HG03565 (cell line): ENCODE results near the gene CRMP1.
"Not testable (repeated sequence)": the region's sequence is repeated elsewhere in the genome, so short reads cannot be mapped to it uniquely, and the experiment has no call there.

Experiments used
- ATAC-seq: cut with Tn5 transposase; IDR thresholded peaks from one replicate; pipeline ENCODE4 v1.9.1; 2021; ENCODE audit warnings: mild to moderate bottlenecking, moderate library complexity; ENCODE audit not compliant: unreplicated experiment

CRMP1 gene

GRCh38 chr4:5863461-5864113 lies 29.3 kb downstream of the CRMP1 start:
- no peak for ATAC-seq

GRCh38 chr4:5858020-5858769 lies 34.7 kb downstream of the CRMP1 start:
- ATAC-seq: no peak

GRCh38 chr4:5857199-5857598 lies 35.7 kb downstream of the CRMP1 start:
- ATAC-seq: no peak

GRCh38 chr4:5856362-5856761 lies 36.5 kb downstream of the CRMP1 start:
- ATAC-seq: not testable (repeated sequence)

GRCh38 chr4:5854929-5855328 lies 38.0 kb downstream of the CRMP1 start:
- no peak for ATAC-seq

- ATAC-seq: no peak
Measured at GRCh38 chr4:5852523-5853202, 40.2 kb downstream of the CRMP1 start.

- ATAC-seq: no peak
Measured at GRCh38 chr4:5851637-5852301, 41.1 kb downstream of the CRMP1 start.

GRCh38 chr4:5845035-5845905 lies 47.6 kb downstream of the CRMP1 start:
- no peak for ATAC-seq

GRCh38 chr4:5843573-5844530 lies 49.0 kb downstream of the CRMP1 start:
- ATAC-seq: no peak

- no peak for ATAC-seq
Measured at GRCh38 chr4:5842456-5842855, 50.4 kb downstream of the CRMP1 start.

GRCh38 chr4:5839751-5840674 lies 52.9 kb downstream of the CRMP1 start:
- no peak for ATAC-seq

- no peak for ATAC-seq
Measured at GRCh38 chr4:5839332-5839731, 53.6 kb downstream of the CRMP1 start.

- ATAC-seq: not testable (repeated sequence)
Measured at GRCh38 chr4:5837483-5837882, 55.4 kb downstream of the CRMP1 start.

GRCh38 chr4:5836943-5837342 lies 55.9 kb downstream of the CRMP1 start:
- no peak for ATAC-seq

- ATAC-seq: no peak
Measured at GRCh38 chr4:5828005-5828391, 64.9 kb downstream of the CRMP1 start.

GRCh38 chr4:5827108-5828004 lies 65.5 kb downstream of the CRMP1 start:
- ATAC-seq: no peak

GRCh38 chr4:5826437-5827107 lies 66.3 kb downstream of the CRMP1 start:
- no peak for ATAC-seq
